Loucy (cell line): Measurements from ENCODE around the gene MARCO.

ENCODE experiments used
- H2AFZ ChIP-seq: fragments of 200-600 bp; sonication (generic); 2 replicates; pipeline ENCODE4 v1.6.0; 2016; ENCODE audit warnings: antibody characterized with exemption, mild to moderate bottlenecking, low read length, moderate library complexity
- H3F3A ChIP-seq: fragments of 200-600 bp; 2 replicates; pipeline ENCODE4 v1.6.0; 2016; ENCODE audit warnings: antibody characterized with exemption, low read depth, mild to moderate bottlenecking
- H3K27me3 ChIP-seq: fragments of 200-600 bp; sonication (generic); 2 replicates; pipeline ENCODE4 v1.6.1; 2014; ENCODE audit warnings: low read length, mild to moderate bottlenecking; ENCODE audit not compliant: insufficient read depth, poor library complexity, severe bottlenecking
- H3K36me3 ChIP-seq: fragments of 200-600 bp; sonication (generic); 2 replicates; pipeline ENCODE4 v1.6.1; 2016; ENCODE audit warnings: low read length; ENCODE audit not compliant: insufficient read depth
- H3K4me1 ChIP-seq: fragments of 200-600 bp; sonication (generic); 2 replicates; pipeline ENCODE4 v1.5.1; 2014; ENCODE audit warnings: low read length, mild to moderate bottlenecking; ENCODE audit not compliant: insufficient read depth, poor library complexity, severe bottlenecking
- H3K4me2 ChIP-seq: fragments of 200-600 bp; sonication (generic); 2 replicates; pipeline ENCODE4 v1.6.0; 2014; ENCODE audit warnings: antibody characterized with exemption, low read length, low read depth, mild to moderate bottlenecking; ENCODE audit not compliant: poor library complexity, severe bottlenecking
- H3K4me3 ChIP-seq: fragments of 200-600 bp; sonication (generic); 2 replicates; pipeline ENCODE4 v1.5.1; 2014; ENCODE audit warnings: low read length, mild to moderate bottlenecking, mixed read lengths; ENCODE audit not compliant: poor library complexity, severe bottlenecking
- H3K79me2 ChIP-seq: fragments of 200-600 bp; sonication (generic); 2 replicates; pipeline ENCODE4 v1.6.1; 2014; ENCODE audit warnings: low read length; ENCODE audit not compliant: insufficient read depth
- H3K9ac ChIP-seq: fragments of 200-600 bp; sonication (generic); 2 replicates; pipeline ENCODE4 v1.6.0; 2014; ENCODE audit warnings: mild to moderate bottlenecking, low read depth, low read length, moderate library complexity; ENCODE audit not compliant: poor library complexity, severe bottlenecking
- H3K9me2 ChIP-seq: fragments of 200-600 bp; sonication (generic); replicated peaks from 2 replicates; pipeline ENCODE4 v1.6.1; 2016; ENCODE audit warnings: low read depth, low read length, mixed read lengths
- H3K9me3 ChIP-seq: fragments of 200-600 bp; sonication (generic); 2 replicates; pipeline ENCODE4 v1.6.1; 2014; ENCODE audit warnings: mild to moderate bottlenecking, antibody characterized with exemption, low read length, low read depth; ENCODE audit not compliant: insufficient read depth
- H4K20me1 ChIP-seq: fragments of 200-600 bp; sonication (generic); 2 replicates; pipeline ENCODE4 v1.6.0; 2014; ENCODE audit warnings: antibody characterized with exemption, low read length, mild to moderate bottlenecking; ENCODE audit not compliant: insufficient read depth, poor library complexity, severe bottlenecking
- EZH2phosphoT487 ChIP-seq: fragments of 200-600 bp; IDR thresholded peaks from 2 replicates; pipeline ENCODE4 v1.6.1; 2018; ENCODE audit warnings: antibody characterized with exemption, mild to moderate bottlenecking, moderate library complexity, borderline replicate concordance
- TF ChIP-seq, protein P1 (sequence below): fragments of 200-600 bp; sonication (generic); conservative IDR thresholded peaks from 2 replicates; pipeline ENCODE4 v1.5.1; 2014; ENCODE audit warnings: mild to moderate bottlenecking, antibody characterized with exemption, low read length

The MARCO gene

DNA sequence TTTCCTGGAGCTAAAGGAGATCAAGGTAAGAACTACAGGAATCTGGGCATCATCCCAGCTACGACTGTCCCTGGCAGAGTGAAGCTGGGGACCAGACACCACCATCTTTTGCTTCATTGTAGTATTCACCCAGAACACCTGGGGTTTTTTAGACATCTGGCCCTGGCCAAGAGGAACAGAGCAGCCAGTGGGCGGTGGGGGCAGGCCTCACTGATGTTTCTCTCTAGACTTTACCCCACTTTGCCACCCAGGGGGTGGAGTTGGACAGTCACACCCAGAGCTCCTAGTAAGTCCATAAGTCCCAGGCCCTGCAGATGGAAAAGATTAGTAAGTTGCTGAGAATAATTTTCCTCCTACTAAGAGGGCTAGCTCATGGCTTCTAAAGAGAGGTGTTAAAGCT lies 39.6 kb downstream of the MARCO start:
- Histone ChIP-seq H3K36me3 (no peaks in the 10 kb centered on the region), H3K9me2 (no peaks in the 10 kb centered on the region), H3K9me3 (no peaks in the 10 kb centered on the region), H3F3A (no peaks in the 10 kb centered on the region), H3K4me3 (no peak overlapping the region), H3K9ac (no peak overlapping the region), H3K79me2 (no peaks in the 10 kb centered on the region), H3K4me1 (no peaks in the 10 kb centered on the region), H3K4me2 (no peak overlapping the region), H3K27me3 (no peaks in the 10 kb centered on the region), H4K20me1 (no peaks in the 10 kb centered on the region), H2AFZ (no peak overlapping the region)
- TF ChIP-seq, protein P1, sequence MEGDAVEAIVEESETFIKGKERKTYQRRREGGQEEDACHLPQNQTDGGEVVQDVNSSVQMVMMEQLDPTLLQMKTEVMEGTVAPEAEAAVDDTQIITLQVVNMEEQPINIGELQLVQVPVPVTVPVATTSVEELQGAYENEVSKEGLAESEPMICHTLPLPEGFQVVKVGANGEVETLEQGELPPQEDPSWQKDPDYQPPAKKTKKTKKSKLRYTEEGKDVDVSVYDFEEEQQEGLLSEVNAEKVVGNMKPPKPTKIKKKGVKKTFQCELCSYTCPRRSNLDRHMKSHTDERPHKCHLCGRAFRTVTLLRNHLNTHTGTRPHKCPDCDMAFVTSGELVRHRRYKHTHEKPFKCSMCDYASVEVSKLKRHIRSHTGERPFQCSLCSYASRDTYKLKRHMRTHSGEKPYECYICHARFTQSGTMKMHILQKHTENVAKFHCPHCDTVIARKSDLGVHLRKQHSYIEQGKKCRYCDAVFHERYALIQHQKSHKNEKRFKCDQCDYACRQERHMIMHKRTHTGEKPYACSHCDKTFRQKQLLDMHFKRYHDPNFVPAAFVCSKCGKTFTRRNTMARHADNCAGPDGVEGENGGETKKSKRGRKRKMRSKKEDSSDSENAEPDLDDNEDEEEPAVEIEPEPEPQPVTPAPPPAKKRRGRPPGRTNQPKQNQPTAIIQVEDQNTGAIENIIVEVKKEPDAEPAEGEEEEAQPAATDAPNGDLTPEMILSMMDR, result no peak
- TF ChIP-seq EZH2phosphoT487, result no peak

DNA sequence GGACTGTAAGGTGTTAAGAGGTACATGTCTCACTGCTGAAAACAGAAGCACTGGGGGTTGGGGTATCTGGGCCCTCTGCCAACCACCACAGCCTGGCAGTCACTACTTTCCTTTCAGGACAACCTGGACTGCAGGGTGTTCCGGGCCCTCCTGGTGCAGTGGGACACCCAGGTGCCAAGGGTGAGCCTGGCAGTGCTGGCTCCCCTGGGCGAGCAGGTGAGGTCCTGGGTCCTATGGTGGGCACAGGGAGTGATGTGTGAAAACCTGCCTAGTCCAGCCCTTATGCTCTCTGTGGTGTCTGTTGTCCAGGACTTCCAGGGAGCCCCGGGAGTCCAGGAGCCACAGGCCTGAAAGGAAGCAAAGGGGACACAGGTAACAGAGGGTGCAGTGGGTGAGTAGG lies 40.0 kb downstream of the MARCO start:
- H3K4me2 ChIP-seq, result no peak overlapping the region
- H3K9me3 ChIP-seq, result no peaks in the 10 kb centered on the region
- H3K9me2 ChIP-seq, result no peaks in the 10 kb centered on the region
- H3K27me3 ChIP-seq, result no peaks in the 10 kb centered on the region
- no peaks in the 10 kb centered on the region for H4K20me1 ChIP-seq
- no peaks in the 10 kb centered on the region for H3K79me2 ChIP-seq
- no peak overlapping the region for H3K4me3 ChIP-seq
- H3K36me3 ChIP-seq, result no peaks in the 10 kb centered on the region
- H3K9ac ChIP-seq, result no peak overlapping the region
- H3K4me1 ChIP-seq, result no peaks in the 10 kb centered on the region
- no peak overlapping the region for H2AFZ ChIP-seq
- TF ChIP-seq, protein P1, result no peak
- TF ChIP-seq EZH2phosphoT487, result no peak
- no peaks in the 10 kb centered on the region for H3F3A ChIP-seq

DNA sequence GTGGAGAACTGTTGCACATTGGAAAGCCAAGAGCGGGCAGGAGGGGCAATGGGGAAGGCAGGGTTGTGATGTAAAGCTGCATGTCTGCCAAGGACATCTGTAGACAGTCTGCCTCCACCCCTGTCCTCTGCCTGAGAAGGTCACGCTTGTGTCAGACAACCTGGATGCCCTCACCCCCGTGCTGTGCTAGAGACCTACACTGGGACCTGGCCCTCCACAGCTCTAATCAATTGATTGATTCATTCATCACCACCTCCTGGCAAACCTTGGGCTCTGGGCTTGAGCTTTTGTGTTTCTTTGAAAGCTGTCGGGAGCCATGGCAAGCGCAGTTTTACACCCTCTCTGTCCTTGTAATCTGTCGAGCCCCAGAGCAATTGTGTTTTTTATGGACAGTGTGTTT lies 41.1 kb downstream of the MARCO start:
- H3K9me3 ChIP-seq, result no peaks in the 10 kb centered on the region
- TF ChIP-seq, protein P1, result no peak
- no peak for TF ChIP-seq EZH2phosphoT487
- H3K36me3 ChIP-seq, result no peaks in the 10 kb centered on the region
- no peaks in the 10 kb centered on the region for H3K79me2 ChIP-seq
- no peaks in the 10 kb centered on the region for H4K20me1 ChIP-seq
- H3K27me3 ChIP-seq, result no peaks in the 10 kb centered on the region
- H3K9ac ChIP-seq, result no peak overlapping the region
- H3K4me1 ChIP-seq, result no peaks in the 10 kb centered on the region
- H2AFZ ChIP-seq, result no peak overlapping the region
- no peak overlapping the region for H3K4me3 ChIP-seq
- H3F3A ChIP-seq, result no peaks in the 10 kb centered on the region
- H3K9me2 ChIP-seq, result no peaks in the 10 kb centered on the region
- H3K4me2 ChIP-seq, result no peak overlapping the region
